PFSK-1 (cell line): ENCODE results near the gene RNF208.

ENCODE experiments used
- POLR2AphosphoS5 ChIP-seq: IDR thresholded peaks from 2 replicates; pipeline ENCODE4 v1.6.1; 2012; ENCODE audit warnings: low read depth, mild to moderate bottlenecking, control low read depth, low read length, moderate library complexity
- TAF1 ChIP-seq: IDR thresholded peaks from 2 replicates; pipeline ENCODE4 v1.6.1; 2012; ENCODE audit warnings: low read length, control low read depth, borderline replicate concordance; ENCODE audit not compliant: insufficient read depth

GRCh38 chr9:137241490-137242268 is 19.6 kb upstream of the RNF208 start:
- no peak for TF ChIP-seq TAF1
- TF ChIP-seq POLR2AphosphoS5: no peak
